HepG2 (cell line): ENCODE measurements around the gene LITAFD. TPM values are rescaled to one million over a fixed set of nuclear protein-coding genes. Genes with fewer than 3 reads are reported as not detected.

ENCODE experiments used
- CREB1 ChIP-seq, 2 experiments: fragments of 450-650 bp in 1 of 2; IDR thresholded peaks; 2 replicates each; pipeline ENCODE4 v1.6.1; 2016 to 2017; ENCODE audit warnings: control low read depth in 1 of 2, mild to moderate bottlenecking in 1 of 2, missing compliant biosample characterization in 1 of 2, missing genetic modification characterization in 1 of 2
- ELF1 ChIP-seq: sonication (generic); formaldehyde crosslinking; IDR thresholded peaks from 2 replicates; pipeline ENCODE4 v1.4.0; 2020; ENCODE audit warnings: missing genetic modification reagents
- HDAC2 ChIP-seq: sonication (generic); formaldehyde crosslinking; IDR thresholded peaks from 2 replicates; pipeline ENCODE4 v1.4.0; 2020; ENCODE audit warnings: missing genetic modification reagents
- HMG20B ChIP-seq: conservative IDR thresholded peaks from 2 replicates; pipeline ENCODE4 v1.6.1; 2016; ENCODE audit warnings: missing genetic modification reagents, missing compliant biosample characterization
- MIER3 ChIP-seq: IDR thresholded peaks from 2 replicates; pipeline ENCODE4 v1.6.1; 2016; ENCODE audit warnings: missing compliant biosample characterization, borderline replicate concordance
- PRPF4 ChIP-seq: fragments of 200-400 bp; formaldehyde crosslinking; IDR thresholded peaks from 2 replicates; pipeline ENCODE4 v1.6.1; 2016; ENCODE audit warnings: low read length, low read depth; ENCODE audit not compliant: poor library complexity, severe bottlenecking
- RELA ChIP-seq: sonication (generic); formaldehyde crosslinking; IDR thresholded peaks from 2 replicates; pipeline ENCODE4 v1.4.0; 2020; ENCODE audit warnings: missing genetic modification reagents
- SAFB2 ChIP-seq: sonication (generic); formaldehyde crosslinking; IDR thresholded peaks from 2 replicates; pipeline ENCODE4 v1.5.1; 2020; ENCODE audit warnings: missing genetic modification reagents, low read depth, mild to moderate bottlenecking, borderline replicate concordance
- TCF7L2 ChIP-seq: IDR thresholded peaks from 2 replicates; pipeline ENCODE4 v1.6.1; 2011; ENCODE audit warnings: mild to moderate bottlenecking, low read depth, low read length, moderate library complexity
- ZNF225 ChIP-seq: sonication (generic); formaldehyde crosslinking; IDR thresholded peaks from 2 replicates; pipeline ENCODE4 v1.4.0; 2020; ENCODE audit warnings: mild to moderate bottlenecking, missing genetic modification reagents
- ZNF331 ChIP-seq: sonication (generic); formaldehyde crosslinking; IDR thresholded peaks from 2 replicates; pipeline ENCODE4 v1.4.0; 2020; ENCODE audit warnings: missing genetic modification reagents
- ZNF333 ChIP-seq: sonication (generic); formaldehyde crosslinking; IDR thresholded peaks from 2 replicates; pipeline ENCODE4 v1.4.0; 2020; ENCODE audit warnings: mild to moderate bottlenecking, missing genetic modification reagents, borderline replicate concordance
- ZNF431 ChIP-seq: sonication (generic); formaldehyde crosslinking; IDR thresholded peaks from 2 replicates; pipeline ENCODE4 v1.9.0; 2022; ENCODE audit warnings: missing genetic modification reagents, low read depth, mild to moderate bottlenecking, borderline replicate concordance
- ZNF577 ChIP-seq: sonication (generic); formaldehyde crosslinking; IDR thresholded peaks from 2 replicates; pipeline ENCODE4 v1.4.0; 2020; ENCODE audit warnings: mild to moderate bottlenecking, low read depth, missing genetic modification reagents, borderline replicate concordance
- ZNF703 ChIP-seq: sonication (generic); formaldehyde crosslinking; IDR thresholded peaks from 2 replicates; pipeline ENCODE4 v1.5.1; 2020; ENCODE audit warnings: missing genetic modification reagents, mild to moderate bottlenecking, moderate library complexity, borderline replicate concordance
- ZNF777 ChIP-seq: sonication (generic); formaldehyde crosslinking; IDR thresholded peaks from 2 replicates; pipeline ENCODE4 v1.4.0; 2020; ENCODE audit warnings: missing genetic modification reagents
- polyA plus RNA-seq, 8 experiments: library from polyadenylated mRNA; depleted of rRNA in 3 of 8; stranded (reverse) in 7 of 8; unstranded in 1 of 8; fragments of >200 nt; fragmentation: Illumina TruSeq in 4 of 8; extraction: Trizol in 4 of 8; gene quantifications; 2 replicates each; pipeline versions ENCODE4 v1.2.1 to v1.2.3, GENCODE V29; 2011 to 2016; ENCODE audit warnings: low read depth in 4 of 8, missing spikeins in 1 of 8, mixed read lengths in 1 of 8; ENCODE audit not compliant: insufficient read depth in 1 of 8
- total RNA-seq, 5 experiments: library from RNA; depleted of rRNA; stranded (reverse); fragments of >200 nt; fragmentation: Illumina TruSeq; extraction: Trizol; gene quantifications; 2 replicates each; pipeline ENCODE4 v1.2.3, GENCODE V29; 2016; ENCODE audit warnings: low read depth in 1 of 5
- TF ChIP-seq, protein P1 (sequence below): sonication (generic); formaldehyde crosslinking; conservative IDR thresholded peaks from 2 replicates; pipeline ENCODE4 v1.4.0; 2020; ENCODE audit warnings: missing genetic modification reagents
- TF ChIP-seq, protein P2 (sequence below): sonication (generic); formaldehyde crosslinking; IDR thresholded peaks from 2 replicates; pipeline ENCODE4 v1.8.0; 2022; ENCODE audit warnings: mild to moderate bottlenecking, missing genetic modification reagents, moderate library complexity
- TF ChIP-seq, protein P3 (sequence below): sonication (generic); formaldehyde crosslinking; IDR thresholded peaks from 2 replicates; pipeline ENCODE4 v1.4.0; 2020; ENCODE audit warnings: missing genetic modification reagents

The LITAFD gene
- total and polyA plus RNA-seq, 2 of the 13 experiments (the other 11 are each of a cell fraction or from before 2014, with no cell fraction given) = not detected

DNA sequence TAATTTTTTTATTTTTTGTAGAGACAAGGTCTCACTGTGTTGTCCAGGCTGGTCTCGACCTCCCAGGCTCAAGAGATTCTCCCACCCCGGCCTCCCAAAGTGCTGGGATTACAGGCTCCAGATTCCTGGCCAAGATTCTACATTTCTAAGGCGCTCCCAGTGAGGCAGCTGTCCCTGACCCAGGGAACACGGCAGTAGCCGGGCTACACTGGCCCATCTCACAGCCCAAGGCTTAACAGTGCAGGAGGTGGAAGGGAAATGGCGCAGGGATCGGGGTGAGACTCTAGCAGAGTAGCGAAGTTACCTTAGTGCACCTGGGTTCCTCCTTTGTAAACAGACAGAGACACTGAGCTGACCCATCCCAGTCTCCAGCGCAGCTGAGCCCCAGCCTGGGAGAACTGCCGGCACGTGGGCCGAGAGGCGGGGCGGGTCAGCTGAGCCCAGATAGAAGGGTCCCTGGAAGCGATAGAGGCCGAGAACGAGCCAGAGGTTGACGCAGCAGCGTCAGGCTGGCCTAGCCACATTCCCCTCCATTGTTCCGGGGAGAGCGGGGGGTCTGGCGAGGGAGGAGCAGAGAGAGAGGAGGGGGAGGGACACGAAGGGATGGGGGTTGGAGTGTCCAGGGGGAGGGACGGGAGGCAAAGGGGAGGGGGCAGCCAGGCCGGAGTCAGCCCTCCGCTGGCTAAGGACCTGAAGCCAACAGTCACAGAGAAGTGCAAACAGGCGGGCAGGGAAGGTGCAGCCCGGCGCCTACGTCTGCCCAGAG is 15.8 kb upstream of the LITAFD start (continued):
- TF ChIP-seq ZNF333 = peak; percentile 89
- TF ChIP-seq ZNF331 = peak; percentile 94
- peak; percentile 46 for TF ChIP-seq ELF1 (CRISPR knock-in tag)
- TF ChIP-seq PRPF4 = no peak
- TF ChIP-seq TCF7L2 = no peak
- peak; percentile 24; the same call in 1 of the 2 replicates for TF ChIP-seq RELA (CRISPR knock-in tag)
- TF ChIP-seq, protein P1, sequence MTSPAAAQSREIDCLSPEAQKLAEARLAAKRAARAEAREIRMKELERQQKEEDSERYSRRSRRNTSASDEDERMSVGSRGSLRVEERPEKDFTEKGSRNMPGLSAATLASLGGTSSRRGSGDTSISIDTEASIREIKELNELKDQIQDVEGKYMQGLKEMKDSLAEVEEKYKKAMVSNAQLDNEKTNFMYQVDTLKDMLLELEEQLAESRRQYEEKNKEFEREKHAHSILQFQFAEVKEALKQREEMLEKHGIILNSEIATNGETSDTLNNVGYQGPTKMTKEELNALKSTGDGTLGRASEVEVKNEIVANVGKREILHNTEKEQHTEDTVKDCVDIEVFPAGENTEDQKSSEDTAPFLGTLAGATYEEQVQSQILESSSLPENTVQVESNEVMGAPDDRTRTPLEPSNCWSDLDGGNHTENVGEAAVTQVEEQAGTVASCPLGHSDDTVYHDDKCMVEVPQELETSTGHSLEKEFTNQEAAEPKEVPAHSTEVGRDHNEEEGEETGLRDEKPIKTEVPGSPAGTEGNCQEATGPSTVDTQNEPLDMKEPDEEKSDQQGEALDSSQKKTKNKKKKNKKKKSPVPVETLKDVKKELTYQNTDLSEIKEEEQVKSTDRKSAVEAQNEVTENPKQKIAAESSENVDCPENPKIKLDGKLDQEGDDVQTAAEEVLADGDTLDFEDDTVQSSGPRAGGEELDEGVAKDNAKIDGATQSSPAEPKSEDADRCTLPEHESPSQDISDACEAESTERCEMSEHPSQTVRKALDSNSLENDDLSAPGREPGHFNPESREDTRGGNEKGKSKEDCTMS (CRISPR knock-in tag) = 0 out of 2 replicates have a peak, but pooled peaks have one; percentile 44
- TF ChIP-seq, protein P2, sequence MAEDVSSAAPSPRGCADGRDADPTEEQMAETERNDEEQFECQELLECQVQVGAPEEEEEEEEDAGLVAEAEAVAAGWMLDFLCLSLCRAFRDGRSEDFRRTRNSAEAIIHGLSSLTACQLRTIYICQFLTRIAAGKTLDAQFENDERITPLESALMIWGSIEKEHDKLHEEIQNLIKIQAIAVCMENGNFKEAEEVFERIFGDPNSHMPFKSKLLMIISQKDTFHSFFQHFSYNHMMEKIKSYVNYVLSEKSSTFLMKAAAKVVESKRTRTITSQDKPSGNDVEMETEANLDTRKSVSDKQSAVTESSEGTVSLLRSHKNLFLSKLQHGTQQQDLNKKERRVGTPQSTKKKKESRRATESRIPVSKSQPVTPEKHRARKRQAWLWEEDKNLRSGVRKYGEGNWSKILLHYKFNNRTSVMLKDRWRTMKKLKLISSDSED (CRISPR knock-in tag) = no peak
- no peak for TF ChIP-seq ZNF577
- peak; percentile 76 for TF ChIP-seq MIER3 (CRISPR knock-in tag)
- TF ChIP-seq ZNF777 (CRISPR knock-in tag) = 0 out of 2 replicates have a peak, but pooled peaks have one; percentile 12
- TF ChIP-seq SAFB2 (CRISPR knock-in tag) = no peak
- TF ChIP-seq CREB1 (IDR thresholded peaks at IDR 0.05) = no peak
- no peak for TF ChIP-seq CREB1 (CRISPR knock-in tag; IDR thresholded peaks at IDR 0.05)
- TF ChIP-seq ZNF431 (CRISPR knock-in tag) = no peak
- TF ChIP-seq ZNF225 (CRISPR knock-in tag) = no peak
- no peak for TF ChIP-seq ZNF703
- TF ChIP-seq, protein P3, sequence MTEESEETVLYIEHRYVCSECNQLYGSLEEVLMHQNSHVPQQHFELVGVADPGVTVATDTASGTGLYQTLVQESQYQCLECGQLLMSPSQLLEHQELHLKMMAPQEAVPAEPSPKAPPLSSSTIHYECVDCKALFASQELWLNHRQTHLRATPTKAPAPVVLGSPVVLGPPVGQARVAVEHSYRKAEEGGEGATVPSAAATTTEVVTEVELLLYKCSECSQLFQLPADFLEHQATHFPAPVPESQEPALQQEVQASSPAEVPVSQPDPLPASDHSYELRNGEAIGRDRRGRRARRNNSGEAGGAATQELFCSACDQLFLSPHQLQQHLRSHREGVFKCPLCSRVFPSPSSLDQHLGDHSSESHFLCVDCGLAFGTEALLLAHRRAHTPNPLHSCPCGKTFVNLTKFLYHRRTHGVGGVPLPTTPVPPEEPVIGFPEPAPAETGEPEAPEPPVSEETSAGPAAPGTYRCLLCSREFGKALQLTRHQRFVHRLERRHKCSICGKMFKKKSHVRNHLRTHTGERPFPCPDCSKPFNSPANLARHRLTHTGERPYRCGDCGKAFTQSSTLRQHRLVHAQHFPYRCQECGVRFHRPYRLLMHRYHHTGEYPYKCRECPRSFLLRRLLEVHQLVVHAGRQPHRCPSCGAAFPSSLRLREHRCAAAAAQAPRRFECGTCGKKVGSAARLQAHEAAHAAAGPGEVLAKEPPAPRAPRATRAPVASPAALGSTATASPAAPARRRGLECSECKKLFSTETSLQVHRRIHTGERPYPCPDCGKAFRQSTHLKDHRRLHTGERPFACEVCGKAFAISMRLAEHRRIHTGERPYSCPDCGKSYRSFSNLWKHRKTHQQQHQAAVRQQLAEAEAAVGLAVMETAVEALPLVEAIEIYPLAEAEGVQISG = peak; percentile 79
- TF ChIP-seq HMG20B (CRISPR knock-in tag) = 0 out of 2 replicates have a peak, but pooled peaks have one; percentile 34
- peak; percentile 74 for TF ChIP-seq HDAC2 (CRISPR knock-in tag)
